ENCODE measurements around the gene DNAJC25.
A peak's percentile ranks its signal among the peaks of the same experiment; 100 is the strongest.
"Not testable (repeated sequence)": the region's sequence is repeated elsewhere in the genome, so short reads cannot be mapped to it uniquely, and the experiment has no call there.

The DNAJC25 gene

DNA sequence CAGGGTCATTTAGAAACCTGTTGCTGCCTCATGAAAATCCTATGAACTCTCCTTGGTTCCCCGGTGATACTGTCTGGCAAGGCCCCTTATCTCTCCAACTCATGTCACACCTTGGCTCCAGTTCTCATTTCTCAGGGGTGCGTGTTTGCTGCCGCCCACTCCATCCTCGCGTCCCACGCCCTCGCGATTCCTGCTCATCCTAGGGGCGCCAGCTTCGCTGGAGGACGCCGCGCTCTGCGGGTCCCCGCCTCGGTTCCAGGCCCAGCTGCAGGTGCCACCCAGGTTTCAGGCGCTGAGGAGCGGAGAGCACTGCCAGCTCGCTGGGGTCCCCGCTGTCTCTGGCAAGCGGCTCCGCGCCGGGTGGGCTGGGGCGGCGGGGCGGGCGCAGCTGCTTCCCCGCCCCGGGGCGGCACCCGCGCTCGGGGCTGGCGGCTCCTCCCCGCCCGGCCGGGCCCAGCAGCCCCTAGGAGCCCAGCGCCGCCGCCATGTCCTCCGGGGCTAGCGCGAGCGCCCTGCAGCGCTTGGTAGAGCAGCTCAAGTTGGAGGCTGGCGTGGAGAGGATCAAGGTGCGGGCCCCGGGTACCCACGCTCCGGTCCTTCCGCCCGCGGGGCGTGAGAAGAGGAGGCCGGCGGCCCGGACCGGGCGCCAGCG, 30.1 kb downstream of the DNAJC25 start, which contains the start of gene GNG10:
Gene GNG10 (plus strand): TSS at position 456 of the 652 bp plus-strand sequence. CDS start 30 bp downstream, at position 486.
- H3K27ac ChIP-seq, result peak within 1 kb of the TSS; percentile 72
- TF ChIP-seq, protein P1, sequence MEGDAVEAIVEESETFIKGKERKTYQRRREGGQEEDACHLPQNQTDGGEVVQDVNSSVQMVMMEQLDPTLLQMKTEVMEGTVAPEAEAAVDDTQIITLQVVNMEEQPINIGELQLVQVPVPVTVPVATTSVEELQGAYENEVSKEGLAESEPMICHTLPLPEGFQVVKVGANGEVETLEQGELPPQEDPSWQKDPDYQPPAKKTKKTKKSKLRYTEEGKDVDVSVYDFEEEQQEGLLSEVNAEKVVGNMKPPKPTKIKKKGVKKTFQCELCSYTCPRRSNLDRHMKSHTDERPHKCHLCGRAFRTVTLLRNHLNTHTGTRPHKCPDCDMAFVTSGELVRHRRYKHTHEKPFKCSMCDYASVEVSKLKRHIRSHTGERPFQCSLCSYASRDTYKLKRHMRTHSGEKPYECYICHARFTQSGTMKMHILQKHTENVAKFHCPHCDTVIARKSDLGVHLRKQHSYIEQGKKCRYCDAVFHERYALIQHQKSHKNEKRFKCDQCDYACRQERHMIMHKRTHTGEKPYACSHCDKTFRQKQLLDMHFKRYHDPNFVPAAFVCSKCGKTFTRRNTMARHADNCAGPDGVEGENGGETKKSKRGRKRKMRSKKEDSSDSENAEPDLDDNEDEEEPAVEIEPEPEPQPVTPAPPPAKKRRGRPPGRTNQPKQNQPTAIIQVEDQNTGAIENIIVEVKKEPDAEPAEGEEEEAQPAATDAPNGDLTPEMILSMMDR (conservative IDR thresholded peaks at IDR 0.05; ENCODE audit: low read depth), result no peak
- POLR2A ChIA-PET (ENCODE audit: low non-redundant PET), result no interaction called here
- peak; percentile 87 for DNase-seq (ENCODE audit: low spot score)
- CTCF ChIA-PET, result no interaction called here

DNA sequence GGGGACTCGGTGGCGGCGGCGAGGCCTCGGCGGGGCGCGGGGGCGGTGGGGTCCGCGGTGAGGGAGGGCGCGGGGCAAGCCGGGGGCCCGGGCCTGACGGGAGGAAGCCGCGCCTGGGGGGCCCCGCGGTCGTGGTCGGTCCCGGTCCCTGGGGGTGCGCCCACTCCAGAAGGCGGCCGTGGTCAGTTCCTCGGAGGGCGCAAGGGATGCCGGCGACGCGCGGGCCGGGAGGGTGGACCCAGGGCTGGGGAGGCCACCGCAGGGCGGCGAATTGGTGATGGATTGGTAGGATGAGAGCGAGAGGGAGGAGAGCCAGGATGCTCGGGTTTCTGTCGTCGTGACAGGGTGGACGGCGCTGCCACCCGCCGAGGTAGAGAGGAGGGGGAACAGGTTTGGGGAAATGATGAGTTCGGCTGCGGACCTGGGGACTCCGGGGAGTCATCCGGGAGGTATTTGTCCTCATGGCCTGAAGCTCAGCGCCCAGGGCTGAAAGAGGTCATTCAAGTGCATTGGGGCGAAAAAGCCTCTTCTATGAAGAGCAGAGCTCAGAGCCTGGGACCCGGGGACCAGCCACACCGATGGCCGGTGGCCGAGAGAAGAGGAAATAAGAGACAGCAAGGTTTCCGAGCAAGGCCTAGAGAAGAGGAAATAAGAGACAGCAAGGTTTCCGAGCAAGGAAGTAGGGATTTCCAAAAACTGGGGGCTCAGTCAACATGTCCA, 30.8 kb downstream of the DNAJC25 start:
- CTCF ChIA-PET, result interaction anchor here (0.6 to 0.7 kb wide), 2 partner anchors 69 to 164 kb away, joined by 3 to 5 read pairs; no protein-coding TSS in a partner anchor
- H3K27ac ChIP-seq, result peak overlapping the region; percentile 72
- peak; percentile 53 for DNase-seq (ENCODE audit: low spot score)
- TF ChIP-seq, protein P1 (conservative IDR thresholded peaks at IDR 0.05; ENCODE audit: low read depth), result no peak
- POLR2A ChIA-PET (ENCODE audit: low non-redundant PET), result no interaction called here

DNA sequence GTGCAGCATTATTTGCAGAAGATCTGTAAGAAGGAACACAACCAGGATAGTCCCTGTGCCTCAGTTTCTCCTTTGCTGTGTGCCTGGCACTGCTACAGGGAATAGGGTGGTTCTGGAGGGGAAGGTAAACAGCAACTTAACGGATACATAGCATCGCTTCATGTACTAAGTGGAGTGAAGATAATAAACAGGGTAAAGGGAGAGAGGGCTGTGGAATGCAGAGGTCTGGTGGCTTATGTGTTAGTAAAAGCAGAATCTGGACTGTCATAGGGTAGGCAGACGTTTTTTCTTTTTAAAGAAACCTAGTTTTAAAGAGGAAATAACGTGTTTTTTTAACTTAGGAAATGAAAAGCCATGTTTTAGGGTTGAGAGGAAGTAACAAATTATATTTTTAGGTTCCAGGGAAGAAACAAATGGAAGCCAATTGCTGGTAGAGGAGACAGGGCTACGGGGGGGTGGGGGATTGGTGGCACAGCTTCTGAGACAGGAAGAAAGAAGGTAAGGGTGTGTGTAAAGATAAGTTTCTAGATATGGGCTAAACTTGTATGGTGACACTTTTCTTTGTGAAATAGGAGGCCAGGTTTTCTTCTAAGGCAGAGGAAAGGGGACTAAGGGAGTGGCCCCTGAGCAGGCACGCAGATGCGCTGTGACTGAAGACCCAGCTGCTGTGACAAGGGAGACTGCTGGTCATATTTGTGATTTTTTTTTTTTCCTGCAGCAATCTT, 31.6 kb downstream of the DNAJC25 start:
- H3K27ac ChIP-seq, result peak overlapping the region; percentile 72
- POLR2A ChIA-PET (ENCODE audit: low non-redundant PET), result no interaction called here
- CTCF ChIA-PET, result interaction anchor here (0.6 kb wide), 1 partner anchor 164 kb away, joined by 3 read pairs; no protein-coding TSS in a partner anchor
- TF ChIP-seq, protein P1 (conservative IDR thresholded peaks at IDR 0.05; ENCODE audit: low read depth), result no peak
- no peak for DNase-seq (ENCODE audit: low spot score)

DNA sequence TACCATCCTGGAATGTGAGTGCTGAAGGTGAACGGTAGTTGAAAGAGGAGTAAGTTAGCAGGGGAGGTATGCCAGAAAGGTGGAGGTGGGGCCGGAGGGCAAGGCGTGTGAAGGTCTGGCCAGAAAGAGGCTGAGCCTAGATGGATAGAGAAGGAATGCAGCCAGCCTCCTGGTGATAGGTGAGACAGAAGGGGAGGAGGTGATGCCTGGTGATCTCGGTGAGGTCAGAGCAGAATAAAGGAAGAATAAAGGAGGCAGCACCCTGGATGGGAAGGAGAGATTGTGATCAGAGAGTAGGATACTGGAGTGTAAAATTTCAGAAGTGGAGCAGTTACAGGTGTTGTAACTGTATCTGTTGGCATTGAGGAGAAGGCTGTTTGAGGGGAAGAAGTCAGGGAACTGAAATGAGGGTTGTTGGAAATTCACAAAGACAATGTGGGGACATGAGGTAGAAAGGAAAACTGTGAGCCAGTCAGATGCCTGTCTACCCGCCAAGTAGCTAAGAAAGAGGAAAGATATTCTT, 32.2 kb downstream of the DNAJC25 start:
- CTCF ChIA-PET, result interaction anchor here (0.7 kb wide), 1 partner anchor 100 kb away, joined by 5 read pairs; no protein-coding TSS in a partner anchor
- TF ChIP-seq, protein P1 (conservative IDR thresholded peaks at IDR 0.05; ENCODE audit: low read depth), result no peak
- DNase-seq (ENCODE audit: low spot score), result peak; percentile 80
- POLR2A ChIA-PET (ENCODE audit: low non-redundant PET), result no interaction called here
- no peak overlapping the region for H3K27ac ChIP-seq

DNA sequence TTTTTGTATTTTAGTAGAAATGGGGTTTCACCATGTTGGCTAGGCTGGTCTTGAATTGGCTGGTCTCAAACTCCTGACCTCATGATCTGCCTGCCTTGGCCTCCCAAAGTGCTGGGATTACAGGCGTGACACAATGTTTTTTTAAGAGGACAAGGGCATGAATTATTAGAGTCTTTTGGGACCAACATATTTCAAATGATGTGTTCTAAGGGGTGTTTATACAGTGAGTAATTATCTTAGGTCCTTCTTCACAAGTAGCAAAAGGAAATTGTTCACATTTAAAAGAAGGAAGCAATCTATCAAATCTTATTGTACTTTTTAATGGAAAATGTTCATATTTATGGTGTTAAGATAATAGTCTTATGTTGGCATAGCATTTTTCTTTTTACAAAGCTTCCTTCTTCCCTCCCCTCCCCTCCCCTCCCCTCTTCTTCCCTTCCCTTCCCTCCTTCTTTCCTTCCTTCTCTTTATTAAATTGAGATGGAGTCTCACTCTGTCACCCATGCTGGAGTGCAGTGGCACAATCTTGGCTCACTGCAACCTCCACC, 37.0 kb downstream of the DNAJC25 start:
- POLR2A ChIA-PET (ENCODE audit: low non-redundant PET), result interaction anchor here (0.6 kb wide), 1 partner anchor 60 kb away, joined by 3 read pairs; no protein-coding TSS in a partner anchor
- CTCF ChIA-PET, result no interaction called here
- no peak overlapping the region for H3K27ac ChIP-seq
- TF ChIP-seq, protein P1 (conservative IDR thresholded peaks at IDR 0.05; ENCODE audit: low read depth), result no peak
- DNase-seq (ENCODE audit: low spot score), result no peak

DNA sequence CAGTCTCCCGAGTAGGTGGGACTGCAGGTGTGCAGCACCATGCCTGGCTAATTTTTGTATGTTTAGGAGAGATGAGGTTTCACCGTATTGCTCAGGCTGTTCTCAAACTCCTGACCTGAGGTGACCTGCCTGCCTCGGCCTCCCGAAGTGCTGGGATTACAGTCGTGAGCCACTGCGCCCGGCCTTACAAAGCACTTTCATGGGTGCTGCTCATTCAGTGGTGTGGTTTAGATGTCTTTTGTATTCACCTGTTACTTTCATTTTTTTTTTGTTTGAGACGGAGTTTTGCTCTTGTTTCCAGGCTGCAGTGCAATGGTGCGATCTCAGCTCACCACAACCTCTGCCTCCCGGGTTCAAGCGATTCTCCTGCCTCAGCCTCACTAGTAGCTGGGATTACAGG, 37.5 kb downstream of the DNAJC25 start:
- DNase-seq (ENCODE audit: low spot score); CTCF ChIA-PET; POLR2A ChIA-PET (ENCODE audit: low non-redundant PET): not testable (repeated sequence)

More for the DNA sequence above, 37.5 kb downstream of the DNAJC25 start:
- not testable (repeated sequence) for H3K27ac ChIP-seq

Data from RWPE1 (cell line).